NOMO-1 treated with dmso at 0.1 percent for 144 hours (cell line): ENCODE results near the gene GRIK3.

Experiments used
- DNase-seq: peaks from one replicate; lab custom pipeline; 2025; ENCODE audit not compliant: unreplicated experiment; lab: John Stamatoyannopoulos, UW

GRIK3 gene

GRCh38 chr1:36859926-36860325 is 174.4 kb downstream of the GRIK3 start:
- DNase-seq: no peak

- no peak for DNase-seq
Observed at GRCh38 chr1:36858981-36859380, 175.3 kb downstream of the GRIK3 start.

GRCh38 chr1:36858553-36858952 is 175.8 kb downstream of the GRIK3 start:
- DNase-seq: no peak

GRCh38 chr1:36857754-36858153 is 176.6 kb downstream of the GRIK3 start:
- DNase-seq: no peak

- no peak for DNase-seq
Observed at GRCh38 chr1:36855699-36856494, 178.4 kb downstream of the GRIK3 start.

- no peak for DNase-seq
Observed at GRCh38 chr1:36853638-36854037, 180.7 kb downstream of the GRIK3 start.

- DNase-seq: no peak
Observed at GRCh38 chr1:36852586-36852985, 181.7 kb downstream of the GRIK3 start.

- no peak for DNase-seq
Observed at GRCh38 chr1:36851595-36851994, 182.7 kb downstream of the GRIK3 start.

- no peak for DNase-seq
Observed at GRCh38 chr1:36851087-36851486, 183.2 kb downstream of the GRIK3 start.

GRCh38 chr1:36849956-36850355 is 184.4 kb downstream of the GRIK3 start:
- DNase-seq: no peak

GRCh38 chr1:36847761-36848160 is 186.6 kb downstream of the GRIK3 start:
- no peak for DNase-seq

- no peak for DNase-seq
Observed at GRCh38 chr1:36847186-36847585, 187.1 kb downstream of the GRIK3 start.

GRCh38 chr1:36846357-36846756 is 188.0 kb downstream of the GRIK3 start:
- DNase-seq: no peak

- no peak for DNase-seq
Observed at GRCh38 chr1:36845802-36846201, 188.5 kb downstream of the GRIK3 start.

GRCh38 chr1:36844917-36845316 is 189.4 kb downstream of the GRIK3 start:
- no peak for DNase-seq

- no peak for DNase-seq
Observed at GRCh38 chr1:36843906-36844610, 190.3 kb downstream of the GRIK3 start.

- DNase-seq: no peak
Observed at GRCh38 chr1:36843027-36843426, 191.3 kb downstream of the GRIK3 start.

GRCh38 chr1:36842448-36842847 is 191.9 kb downstream of the GRIK3 start:
- no peak for DNase-seq

GRCh38 chr1:36839485-36839884 is 194.8 kb downstream of the GRIK3 start:
- DNase-seq: no peak

GRCh38 chr1:36838888-36839287 is 195.4 kb downstream of the GRIK3 start:
- no peak for DNase-seq

GRCh38 chr1:36836916-36837315 is 197.4 kb downstream of the GRIK3 start:
- DNase-seq: no peak

GRCh38 chr1:36836196-36836883 is 198.0 kb downstream of the GRIK3 start:
- DNase-seq: no peak
